C1 segment of cervical spinal cord (tissue), 14 donors: ENCODE measurements around the gene HMSD.

Source experiments
- DNase-seq, 14 donors: peaks; one replicate each; lab custom pipeline; 2025; lab: John Stamatoyannopoulos, UW

The HMSD gene

DNA sequence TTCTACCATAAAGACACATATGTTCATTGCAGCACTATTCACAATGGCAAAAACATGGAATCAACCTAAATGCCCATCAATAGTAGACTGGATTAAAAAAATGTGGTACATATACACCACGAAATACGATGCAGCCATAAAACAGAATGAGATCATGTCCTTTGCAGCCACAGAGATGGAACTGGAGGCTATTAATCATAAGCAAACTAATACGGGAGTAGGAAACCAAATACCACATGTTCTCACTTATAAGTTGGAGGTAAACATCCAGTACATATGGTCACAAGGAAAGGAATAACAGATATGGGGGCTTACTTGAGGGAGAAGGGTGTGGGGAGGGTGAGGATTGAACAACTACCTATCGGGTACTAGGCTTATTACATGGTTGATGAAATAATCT lies 7.7 kb downstream of the HMSD start:
- DNase-seq = no peak

- no peak for DNase-seq
Observed at GRCh38 chr18:63960891-63961290, 11.8 kb downstream of the HMSD start.

GRCh38 chr18:63961435-63961980 lies 12.4 kb downstream of the HMSD start:
- DNase-seq = no peak

DNA sequence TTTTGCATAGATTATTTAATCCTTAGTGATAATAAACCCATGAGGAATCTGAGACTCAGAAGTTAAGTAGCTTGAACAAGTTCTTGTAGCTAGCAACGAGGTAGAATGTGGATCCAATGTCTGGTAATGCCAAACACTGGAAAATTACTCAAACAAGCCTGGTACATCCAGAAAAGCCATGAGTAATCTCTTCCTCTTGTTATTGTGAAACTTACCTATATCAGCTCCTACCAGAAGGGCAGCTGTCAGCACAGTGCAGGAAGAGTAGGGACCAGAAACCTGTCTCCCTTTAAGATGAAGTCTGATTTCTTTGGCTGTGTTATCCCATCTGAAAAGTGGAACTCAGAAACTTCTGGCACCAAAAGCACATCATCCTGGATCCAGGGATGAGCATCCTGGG lies 13.0 kb downstream of the HMSD start:
- no peak for DNase-seq

DNA sequence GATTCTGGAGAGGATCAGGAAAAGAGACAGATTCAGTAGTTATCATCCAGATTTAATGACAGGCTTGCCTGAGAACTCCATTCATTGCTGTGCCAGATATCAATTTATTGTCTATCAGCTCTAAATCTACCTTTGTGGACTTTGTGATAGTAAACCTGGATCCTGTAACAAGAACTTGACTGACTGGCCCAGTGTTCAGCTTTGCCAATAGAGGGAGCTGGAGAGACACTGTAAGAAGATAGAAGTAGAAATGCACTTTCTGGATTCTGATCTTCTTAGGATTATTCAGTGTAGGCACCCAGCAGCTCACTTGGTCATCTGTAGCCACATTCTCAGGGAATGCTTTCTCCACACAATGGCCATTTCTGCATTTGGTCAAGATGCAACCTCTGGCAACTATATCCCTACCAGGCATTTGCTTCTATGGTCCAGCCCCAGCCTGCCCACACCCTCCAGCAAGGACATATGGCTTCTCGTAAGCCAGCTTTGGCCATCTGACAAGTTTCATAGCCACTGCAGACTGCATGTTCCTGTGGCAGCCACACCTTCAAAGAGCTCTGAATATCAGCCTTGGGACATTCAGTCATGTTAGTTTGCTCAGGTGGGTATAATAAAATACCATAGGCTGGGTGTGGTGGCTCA lies 14.6 kb downstream of the HMSD start:
- DNase-seq = peak in 3 of 14 donors; percentile 2 to 28 (median 12)

DNA sequence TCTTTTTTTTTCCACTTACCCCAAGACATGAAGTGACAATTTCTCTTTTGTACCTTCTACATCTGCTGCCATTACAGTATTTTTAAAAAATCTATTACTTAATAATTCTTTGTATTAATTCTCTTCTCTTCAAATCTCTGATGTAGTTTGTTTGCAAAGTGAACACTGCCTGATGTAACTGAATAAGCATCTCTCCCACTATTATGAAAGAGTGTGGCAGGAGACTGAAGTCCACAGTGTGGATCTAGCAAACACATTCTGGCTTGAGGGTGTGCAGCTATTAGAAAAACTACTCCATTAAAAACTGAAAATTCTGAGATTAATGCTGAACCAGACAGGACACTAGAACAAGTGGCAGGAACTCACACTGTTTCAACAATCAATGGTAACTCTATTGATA lies 15.8 kb downstream of the HMSD start:
- DNase-seq = no peak

GRCh38 chr18:63965716-63966330 lies 16.7 kb downstream of the HMSD start:
- no peak for DNase-seq

DNA sequence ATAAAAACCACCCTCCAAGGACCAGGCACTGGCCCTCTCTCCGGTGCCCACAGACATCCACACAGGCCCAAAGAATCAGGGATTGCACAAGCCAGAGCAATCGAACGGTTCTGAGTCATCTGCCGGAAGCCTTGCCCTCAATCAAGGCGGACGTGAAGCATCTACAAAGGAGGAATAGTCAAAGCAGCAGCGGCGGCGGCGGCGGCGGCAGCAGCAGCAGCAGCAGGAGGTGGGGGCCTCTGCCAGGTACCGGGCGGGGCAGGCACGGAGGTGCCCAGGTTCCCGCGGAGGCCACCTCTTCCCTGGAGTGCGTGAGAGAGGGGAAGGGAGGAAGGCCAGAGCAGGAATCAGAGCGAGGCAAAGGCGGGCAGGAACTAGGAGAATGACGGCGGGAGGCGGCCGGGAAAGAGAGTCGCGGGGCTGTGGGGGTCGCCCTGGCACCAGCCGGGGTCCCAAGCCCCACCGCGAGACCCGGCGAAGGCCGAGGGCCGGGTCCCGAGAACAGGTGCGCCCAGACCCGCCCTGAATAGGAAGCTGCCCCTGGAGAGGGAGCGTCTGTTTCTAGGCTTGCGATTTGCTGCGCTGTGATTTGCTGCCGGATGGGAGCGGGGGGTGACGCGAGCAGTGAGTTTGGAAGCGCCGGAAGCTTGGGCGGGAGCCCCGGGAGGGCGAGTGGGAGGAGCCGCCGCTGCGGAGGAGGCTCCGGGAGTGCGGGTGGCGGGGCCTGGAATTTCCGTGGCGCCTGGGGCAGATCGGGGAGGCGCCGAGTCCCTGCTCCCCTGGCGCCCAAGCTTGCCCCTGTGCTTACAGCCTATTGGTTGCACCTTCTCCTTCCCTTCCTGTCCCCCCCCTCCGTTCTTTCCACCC lies 21.1 kb downstream of the HMSD start, which contains the start of gene SERPINB8:
Gene SERPINB8, plus strand, starts transcription at position 140 of the 867 bp plus-strand sequence. CDS start 8,228 bp downstream, outside the sequence.
- peak; percentile 68 to 96 (median 88) for DNase-seq

GRCh38 chr18:63970809-63971205 lies 21.7 kb downstream of the HMSD start:
- DNase-seq = peak in 5 of 14 donors; percentile 59 to 74 (median 67)

DNA sequence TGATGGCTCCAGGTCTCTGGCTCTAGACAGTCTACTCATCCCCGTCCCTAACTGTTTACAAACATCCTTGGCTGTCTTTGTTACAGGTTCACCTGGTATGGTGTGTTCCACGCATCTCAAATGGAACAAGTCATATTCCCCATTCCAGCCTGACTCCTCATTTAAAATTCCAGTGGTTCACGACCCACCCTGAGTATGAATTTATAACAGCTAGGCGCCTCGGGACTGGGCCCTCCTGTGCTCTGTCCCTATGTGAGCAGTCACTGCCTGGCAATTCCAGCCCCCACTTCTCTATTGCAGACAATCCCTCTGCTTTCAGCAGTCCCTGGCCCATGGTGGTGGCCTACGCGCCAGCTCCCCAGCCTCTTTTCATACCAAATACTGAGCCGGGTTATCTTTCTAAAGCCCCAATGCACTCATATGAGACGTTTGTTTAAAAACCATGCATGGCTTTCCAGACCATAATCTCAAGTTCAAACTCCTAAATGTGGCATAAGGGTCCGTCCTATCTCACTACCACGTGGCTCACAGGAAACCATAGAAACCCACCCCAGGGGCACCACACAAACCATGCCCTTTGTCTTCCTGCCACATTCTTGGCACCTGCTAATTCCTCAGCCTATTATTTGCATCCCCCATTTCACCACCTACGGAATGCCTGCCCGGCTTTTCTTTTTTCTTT lies 22.4 kb downstream of the HMSD start:
- DNase-seq = peak in 2 of 14 donors; percentile 19 to 28

DNA sequence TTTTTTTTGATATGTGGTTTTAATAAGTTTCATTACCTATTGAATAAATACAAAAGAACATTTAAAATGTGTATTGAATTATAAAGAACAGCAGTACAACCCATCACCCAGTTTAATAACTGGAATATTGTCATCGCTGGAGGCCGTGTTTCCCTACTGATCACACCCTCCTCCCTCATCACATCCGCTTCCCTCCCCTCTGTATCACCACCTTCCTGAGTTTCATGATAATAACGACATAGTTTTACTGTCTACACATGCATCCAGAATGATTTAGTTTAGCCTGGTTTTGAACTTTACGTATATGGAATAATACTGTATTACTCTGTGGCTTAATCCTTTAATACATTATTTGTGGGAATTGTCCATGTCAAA lies 22.9 kb downstream of the HMSD start:
- no peak for DNase-seq

GRCh38 chr18:63974991-63975390 lies 25.9 kb downstream of the HMSD start:
- peak in 1 of 14 donors; percentile 9 for DNase-seq

DNA sequence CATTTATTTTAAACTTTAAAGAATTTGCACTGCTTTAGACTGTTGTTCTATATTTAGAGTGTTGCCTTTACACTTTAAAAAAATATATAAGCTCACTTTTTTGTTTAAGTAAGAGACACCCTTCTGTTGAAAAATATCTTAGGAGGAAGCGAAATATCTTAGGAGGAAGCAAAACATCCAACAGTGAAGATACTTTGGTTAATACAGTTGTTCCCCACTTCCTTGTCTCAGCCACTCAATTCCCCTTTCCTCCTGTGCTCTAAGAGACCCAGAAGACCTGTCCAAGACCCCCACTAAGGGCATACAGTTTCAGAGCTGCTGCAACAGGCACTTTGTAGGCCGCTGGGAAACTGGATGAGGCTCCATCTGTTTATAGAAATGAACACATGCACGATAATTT lies 26.5 kb downstream of the HMSD start:
- DNase-seq = no peak

DNA sequence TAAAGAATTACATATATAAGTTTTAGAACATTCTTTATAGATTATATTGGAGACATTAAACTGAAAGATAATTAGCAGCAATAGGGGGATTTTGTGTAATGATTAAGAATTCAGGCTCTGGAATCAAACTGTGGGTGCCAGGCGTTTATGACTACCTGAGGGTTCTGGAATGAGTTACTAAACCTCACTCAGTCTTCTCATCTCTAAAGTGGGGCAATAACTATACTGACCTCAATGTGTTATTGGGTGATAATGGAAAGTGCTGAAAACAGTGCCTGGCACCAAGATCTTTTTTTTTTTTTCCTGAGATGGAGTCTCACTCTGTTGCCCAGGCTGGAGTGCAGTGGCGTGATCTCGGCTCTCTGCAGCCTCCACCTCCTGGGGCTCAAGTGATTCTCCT lies 27.9 kb downstream of the HMSD start:
- DNase-seq = no peak

- peak in 6 of 14 donors; percentile 16 to 46 (median 26) for DNase-seq
Observed at GRCh38 chr18:63979409-63979920, 30.4 kb downstream of the HMSD start.

DNA sequence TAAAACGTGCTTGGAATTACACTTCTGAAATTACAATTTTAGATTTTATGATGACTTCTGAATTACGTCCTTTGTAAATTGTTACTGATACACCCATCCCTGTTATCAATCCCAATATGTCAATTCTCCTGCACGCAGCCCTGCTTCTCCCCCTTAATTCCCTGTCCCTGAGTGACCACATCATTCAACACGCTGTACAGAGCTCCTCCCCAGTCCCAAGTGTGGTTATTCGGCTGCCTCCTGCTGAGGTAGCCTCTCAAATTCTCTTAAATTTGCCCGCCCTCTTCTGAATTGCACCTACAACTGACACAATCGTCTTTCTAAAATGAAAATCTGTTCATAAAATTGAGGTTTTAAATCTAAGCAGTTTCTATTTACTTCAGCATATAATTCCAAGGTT lies 30.9 kb downstream of the HMSD start:
- no peak for DNase-seq

DNA sequence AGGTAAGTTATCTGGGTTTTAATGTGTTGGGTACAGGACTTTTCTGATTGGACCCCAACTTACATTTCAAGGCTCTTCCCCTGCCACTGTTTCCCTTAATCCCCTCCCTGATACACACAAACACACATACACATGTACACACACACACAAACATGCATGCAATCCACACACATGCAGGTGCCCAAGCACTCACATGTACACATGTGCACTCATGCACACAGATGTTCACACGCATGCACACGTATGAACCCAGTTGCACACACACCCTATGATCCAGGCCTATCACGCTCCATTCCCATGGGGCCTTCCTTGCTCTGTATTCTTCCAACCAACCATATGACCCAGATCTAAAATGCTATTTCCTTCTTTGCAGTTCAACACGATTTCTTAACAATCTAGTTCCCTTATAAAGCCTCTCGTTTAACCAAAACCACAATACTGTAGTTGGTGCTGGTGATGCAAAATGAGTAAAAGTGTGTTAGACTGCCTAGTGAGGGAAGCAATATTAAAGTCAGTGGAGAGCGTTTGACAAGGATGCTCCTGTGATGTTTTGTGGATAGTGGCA lies 31.9 kb downstream of the HMSD start:
- DNase-seq = no peak

DNA sequence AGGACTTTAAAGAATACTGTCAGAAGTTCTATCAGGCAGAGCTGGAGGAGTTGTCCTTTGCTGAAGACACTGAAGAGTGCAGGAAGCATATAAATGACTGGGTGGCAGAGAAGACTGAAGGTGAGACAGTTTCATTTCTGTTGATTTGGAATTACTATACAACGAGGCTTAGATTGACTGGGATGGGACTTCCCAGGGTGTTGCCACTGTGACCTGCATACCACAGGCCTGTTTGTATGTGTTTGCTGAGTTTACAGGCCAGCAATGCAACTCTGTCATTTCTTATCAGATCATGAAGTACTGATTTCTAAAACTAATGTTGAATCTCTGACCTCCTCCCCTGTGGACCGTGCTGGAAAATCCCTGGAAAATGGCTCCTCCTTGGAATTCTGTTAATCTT lies 32.6 kb downstream of the HMSD start:
- DNase-seq = no peak

DNA sequence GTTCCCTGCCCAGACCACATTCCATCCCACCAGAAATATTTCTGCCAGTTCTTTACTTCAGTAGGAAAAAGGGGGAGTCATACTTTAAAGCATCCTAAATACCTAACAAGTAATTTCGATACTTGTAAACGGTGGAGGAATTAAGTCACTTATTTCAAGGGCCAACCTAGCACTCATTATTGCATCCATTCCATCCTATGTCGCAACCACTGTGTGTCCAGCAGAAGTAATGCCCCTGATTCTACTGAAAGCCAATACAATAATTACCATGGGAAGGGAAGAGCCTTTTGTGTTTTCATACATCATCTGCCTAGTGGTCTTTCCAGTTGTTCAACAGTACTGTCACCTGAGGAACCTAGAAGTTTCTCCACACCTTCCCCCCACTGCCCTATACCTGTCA lies 33.3 kb downstream of the HMSD start:
- no peak for DNase-seq

- DNase-seq = no peak
Observed at GRCh38 chr18:63986885-63987284, 37.8 kb downstream of the HMSD start.

DNA sequence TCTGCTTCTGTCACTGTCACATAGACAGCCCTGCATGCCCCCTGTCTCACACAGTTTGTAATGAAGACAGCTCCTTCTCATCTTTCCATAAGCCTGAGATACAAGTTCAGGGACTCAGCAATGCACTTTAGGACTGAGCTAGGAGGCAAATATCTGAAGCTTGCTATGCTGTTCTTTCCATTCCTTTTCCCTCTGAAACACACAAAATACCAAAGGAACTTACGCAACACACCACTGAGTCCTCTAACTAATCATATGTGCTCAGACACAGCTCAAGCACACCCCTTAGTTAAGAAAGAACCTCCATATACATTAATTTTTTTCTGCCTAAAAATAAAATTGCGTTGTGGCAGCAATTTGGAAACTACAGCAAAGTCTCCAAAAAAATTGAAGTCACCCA lies 38.6 kb downstream of the HMSD start:
- DNase-seq = no peak
